Tibial nerve (tissue), 3 donors: ENCODE measurements around the gene PROB1.

Source experiments
- CTCF ChIP-seq, 5 experiments: fragments of 200-600 bp in 3 of 5; fragments of 450-650 bp in 2 of 5; sonication (generic) in 3 of 5; IDR thresholded peaks; one replicate each; pipeline ENCODE4 v1.5.1; 2016 to 2019; ENCODE audit warnings: antibody characterized with exemption in 5 of 5, mild to moderate bottlenecking in 3 of 5, moderate library complexity in 2 of 5
- POLR2A ChIP-seq, 2 donors: fragments of 450-650 bp; IDR thresholded peaks; one replicate each; pipeline ENCODE4 v1.6.1; 2017; ENCODE audit warnings: antibody characterized with exemption in 2 of 2, mild to moderate bottlenecking in 2 of 2, moderate library complexity in 2 of 2

- TF ChIP-seq CTCF (IDR thresholded peaks at IDR 0.05) (no peak), POLR2A (IDR thresholded peaks at IDR 0.05) (no peak)
Measured at GRCh38 chr5:139407517-139407916, 12.6 kb upstream of the PROB1 start.
